ENCODE data around the gene NPB.

NPB gene

GRCh38 chr17:81944858-81945257, 42.8 kb downstream of the NPB start:
- TF ChIP-seq, protein P1, sequence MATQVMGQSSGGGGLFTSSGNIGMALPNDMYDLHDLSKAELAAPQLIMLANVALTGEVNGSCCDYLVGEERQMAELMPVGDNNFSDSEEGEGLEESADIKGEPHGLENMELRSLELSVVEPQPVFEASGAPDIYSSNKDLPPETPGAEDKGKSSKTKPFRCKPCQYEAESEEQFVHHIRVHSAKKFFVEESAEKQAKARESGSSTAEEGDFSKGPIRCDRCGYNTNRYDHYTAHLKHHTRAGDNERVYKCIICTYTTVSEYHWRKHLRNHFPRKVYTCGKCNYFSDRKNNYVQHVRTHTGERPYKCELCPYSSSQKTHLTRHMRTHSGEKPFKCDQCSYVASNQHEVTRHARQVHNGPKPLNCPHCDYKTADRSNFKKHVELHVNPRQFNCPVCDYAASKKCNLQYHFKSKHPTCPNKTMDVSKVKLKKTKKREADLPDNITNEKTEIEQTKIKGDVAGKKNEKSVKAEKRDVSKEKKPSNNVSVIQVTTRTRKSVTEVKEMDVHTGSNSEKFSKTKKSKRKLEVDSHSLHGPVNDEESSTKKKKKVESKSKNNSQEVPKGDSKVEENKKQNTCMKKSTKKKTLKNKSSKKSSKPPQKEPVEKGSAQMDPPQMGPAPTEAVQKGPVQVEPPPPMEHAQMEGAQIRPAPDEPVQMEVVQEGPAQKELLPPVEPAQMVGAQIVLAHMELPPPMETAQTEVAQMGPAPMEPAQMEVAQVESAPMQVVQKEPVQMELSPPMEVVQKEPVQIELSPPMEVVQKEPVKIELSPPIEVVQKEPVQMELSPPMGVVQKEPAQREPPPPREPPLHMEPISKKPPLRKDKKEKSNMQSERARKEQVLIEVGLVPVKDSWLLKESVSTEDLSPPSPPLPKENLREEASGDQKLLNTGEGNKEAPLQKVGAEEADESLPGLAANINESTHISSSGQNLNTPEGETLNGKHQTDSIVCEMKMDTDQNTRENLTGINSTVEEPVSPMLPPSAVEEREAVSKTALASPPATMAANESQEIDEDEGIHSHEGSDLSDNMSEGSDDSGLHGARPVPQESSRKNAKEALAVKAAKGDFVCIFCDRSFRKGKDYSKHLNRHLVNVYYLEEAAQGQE (IDR thresholded peaks at IDR 0.05; ENCODE audit: insufficient read depth in 1 of 2, low read depth in 2 of 2, low read length in 2 of 2): no peak
- no peak for TF ChIP-seq TAF1 (IDR thresholded peaks at IDR 0.05; ENCODE audit: borderline replicate concordance, insufficient read depth, low read length)
- TF ChIP-seq POLR2AphosphoS5 (IDR thresholded peaks at IDR 0.05; ENCODE audit: low read depth, low read length): no peak
- TF ChIP-seq SIN3A (IDR thresholded peaks at IDR 0.05; ENCODE audit: borderline replicate concordance, insufficient read depth, low read length): no peak
- TF ChIP-seq FOXP2 (optimal IDR thresholded peaks at IDR 0.05; ENCODE audit: borderline replicate concordance, extremely low read depth, extremely low read length, insufficient read depth): no peak

- TF ChIP-seq, protein P1 (IDR thresholded peaks at IDR 0.05; ENCODE audit: insufficient read depth in 1 of 2, low read depth in 2 of 2, low read length in 2 of 2): no peak
- no peak for TF ChIP-seq POLR2AphosphoS5 (IDR thresholded peaks at IDR 0.05; ENCODE audit: low read depth, low read length)
Observed at GRCh38 chr17:81947189-81947588, 45.2 kb downstream of the NPB start, which contains the start of gene MYADML2. TSS of gene MYADML2 (minus strand) at chr17:81947233. CDS start at chr17:81941741, 5,492 bp downstream.

- TF ChIP-seq SIN3A (IDR thresholded peaks at IDR 0.05; ENCODE audit: borderline replicate concordance, insufficient read depth, low read length): no peak
- TF ChIP-seq POLR2AphosphoS5 (IDR thresholded peaks at IDR 0.05; ENCODE audit: low read depth, low read length): no peak
- TF ChIP-seq, protein P1 (IDR thresholded peaks at IDR 0.05; ENCODE audit: insufficient read depth in 1 of 2, low read depth in 2 of 2, low read length in 2 of 2): no peak
Observed at GRCh38 chr17:81948635-81949378, 46.8 kb downstream of the NPB start.

- TF ChIP-seq, protein P1 (IDR thresholded peaks at IDR 0.05; ENCODE audit: insufficient read depth in 1 of 2, low read depth in 2 of 2, low read length in 2 of 2): no peak
- no peak for TF ChIP-seq TAF1 (IDR thresholded peaks at IDR 0.05; ENCODE audit: borderline replicate concordance, insufficient read depth, low read length)
- no peak for TF ChIP-seq FOXP2 (optimal IDR thresholded peaks at IDR 0.05; ENCODE audit: borderline replicate concordance, extremely low read depth, extremely low read length, insufficient read depth)
- TF ChIP-seq SIN3A (IDR thresholded peaks at IDR 0.05; ENCODE audit: borderline replicate concordance, insufficient read depth, low read length): no peak
- TF ChIP-seq POLR2AphosphoS5 (IDR thresholded peaks at IDR 0.05; ENCODE audit: low read depth, low read length): no peak
Observed at GRCh38 chr17:81950501-81950900, 48.5 kb downstream of the NPB start.
